ENCODE results near the gene ARFIP1.
A peak's percentile ranks its signal among the peaks of the same experiment; 100 is the strongest.
"Not testable (repeated sequence)": the region's sequence is repeated elsewhere in the genome, so short reads cannot be mapped to it uniquely, and the experiment has no call there.

ARFIP1 gene

DNA sequence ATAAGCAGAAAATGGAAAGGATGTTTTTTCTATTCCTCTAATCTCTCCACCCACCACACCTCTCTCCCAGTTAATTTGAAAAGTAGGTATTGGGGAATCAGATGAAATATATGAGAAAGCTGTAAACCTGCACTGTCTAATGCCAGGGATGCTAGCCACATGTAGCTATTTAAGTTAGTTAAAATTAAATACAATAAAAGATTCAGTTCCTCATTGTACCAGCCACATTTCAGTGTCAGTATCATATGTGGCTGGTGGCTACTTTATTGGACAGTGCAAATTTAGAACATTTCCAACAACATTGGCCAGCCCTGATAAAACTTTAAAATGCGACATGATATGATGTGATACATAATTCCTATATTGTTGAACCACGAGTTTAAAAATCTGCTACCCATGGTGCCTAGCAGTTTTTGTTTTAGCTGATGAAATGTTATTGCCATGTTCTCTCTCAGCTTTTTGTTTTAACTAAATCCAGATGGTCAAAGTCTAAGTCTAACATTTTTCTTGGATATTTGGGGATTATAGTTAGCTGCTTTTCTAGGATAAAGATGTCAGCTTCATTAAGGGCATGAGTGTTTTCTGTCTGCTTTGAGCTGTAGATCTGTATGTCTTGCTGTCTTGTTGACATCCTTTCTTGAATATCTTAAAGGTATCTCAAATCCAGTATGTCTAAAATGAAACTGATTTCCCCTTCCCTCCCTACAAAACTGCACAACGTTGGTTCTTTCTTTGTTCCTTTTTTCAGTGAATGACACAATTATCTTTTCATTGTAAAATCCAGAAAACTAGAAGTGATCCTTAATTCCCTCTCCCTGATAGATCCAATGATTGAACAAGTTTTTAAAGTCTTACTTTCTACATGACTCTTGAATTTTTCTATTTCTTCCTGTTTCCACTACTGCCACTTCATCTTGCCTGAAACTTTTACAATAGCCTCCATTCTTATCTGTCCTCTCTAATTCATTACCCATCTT lies 6.2 kb downstream of the ARFIP1 start:
- FAIRE-seq = no peak
- DNase-seq (ENCODE audit: low spot score) = no peak

DNA sequence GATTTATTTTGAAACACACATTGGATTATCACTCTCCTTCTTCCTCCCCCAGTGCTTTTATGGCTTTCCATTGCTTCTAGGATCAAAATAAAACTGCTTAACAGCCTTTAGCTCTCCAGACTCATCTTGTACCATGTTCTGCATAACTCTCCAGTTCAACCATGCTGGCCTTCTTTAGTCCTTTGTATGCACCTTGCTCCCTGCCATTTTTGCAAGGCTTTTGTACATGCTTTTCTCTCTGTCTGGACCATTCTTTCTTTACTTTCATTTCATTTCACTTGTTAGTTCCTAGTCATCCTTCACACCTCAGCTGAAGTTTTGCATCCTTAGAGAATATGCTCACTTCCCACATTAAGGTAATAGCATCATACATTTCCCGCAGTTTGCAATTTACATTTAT lies 6.9 kb downstream of the ARFIP1 start:
- DNase-seq (ENCODE audit: low spot score) (no peak), FAIRE-seq (no peak)

DNA sequence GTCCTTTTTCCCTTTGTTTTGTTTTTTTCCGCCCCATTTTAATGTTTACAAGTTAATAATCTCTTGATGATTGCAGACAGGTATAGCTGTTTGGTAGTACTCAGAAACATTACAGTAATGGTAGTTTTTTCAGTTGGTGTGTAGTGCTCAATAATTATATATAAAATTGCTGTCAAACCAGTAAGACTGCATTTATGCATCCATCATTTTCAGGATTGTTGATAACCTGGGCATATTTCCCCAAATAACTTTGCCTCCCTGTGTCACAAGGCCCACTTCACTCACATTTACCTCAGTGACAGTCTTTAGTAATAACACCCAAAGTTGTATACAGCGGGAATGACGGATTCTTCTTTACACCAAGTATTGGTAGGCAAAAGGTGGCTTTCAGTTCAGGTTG lies 16.1 kb downstream of the ARFIP1 start:
- FAIRE-seq (no peak), DNase-seq (ENCODE audit: low spot score) (no peak)

DNA sequence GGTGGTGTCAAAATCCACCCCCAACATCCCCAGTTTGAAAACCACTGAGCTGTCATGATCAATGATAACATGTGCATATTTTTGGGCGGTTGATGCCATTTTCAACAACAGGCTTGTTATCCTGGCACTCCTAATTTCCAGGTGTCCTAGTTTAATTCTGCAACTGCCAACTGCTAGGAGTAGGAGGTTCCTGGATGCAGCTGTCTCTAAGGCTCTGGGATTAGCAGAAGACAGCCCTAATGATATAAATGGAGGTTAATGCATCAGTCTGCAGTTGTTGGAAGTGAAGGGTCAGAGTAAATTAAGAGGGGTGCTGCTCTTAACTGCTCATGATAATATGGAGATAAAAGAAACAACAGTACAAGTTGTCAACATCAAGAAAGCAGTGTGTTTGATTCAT lies 23.8 kb downstream of the ARFIP1 start:
- FAIRE-seq (no peak), DNase-seq (ENCODE audit: low spot score) (no peak)

DNA sequence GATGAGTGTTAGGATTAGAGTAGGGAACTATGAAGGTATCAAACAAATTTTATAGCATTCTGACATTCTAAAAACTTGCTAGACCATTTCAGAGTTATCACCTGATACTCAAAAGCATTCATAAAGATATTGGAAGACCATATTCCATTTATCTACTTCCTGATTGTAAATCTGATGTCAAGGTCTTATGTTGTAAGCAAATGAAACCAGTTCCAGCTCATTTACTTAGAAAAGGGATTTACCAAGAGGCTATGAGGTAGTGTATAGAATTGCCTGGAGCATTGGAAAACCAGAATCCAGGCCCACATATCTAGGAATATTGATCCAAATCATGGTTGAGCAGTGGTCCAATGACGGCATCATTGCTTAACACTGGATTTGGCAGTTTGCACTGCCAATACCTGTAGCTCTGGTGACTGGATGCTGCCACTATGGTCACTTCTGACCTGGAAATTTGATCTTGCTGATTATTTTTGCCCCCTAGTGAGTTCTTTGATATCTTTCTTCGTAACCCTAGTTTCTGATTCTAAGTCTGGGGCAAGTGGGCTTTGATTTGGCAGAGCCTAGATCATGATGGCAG lies 25.4 kb downstream of the ARFIP1 start:
- FAIRE-seq (no peak), DNase-seq (ENCODE audit: low spot score) (no peak)

DNA sequence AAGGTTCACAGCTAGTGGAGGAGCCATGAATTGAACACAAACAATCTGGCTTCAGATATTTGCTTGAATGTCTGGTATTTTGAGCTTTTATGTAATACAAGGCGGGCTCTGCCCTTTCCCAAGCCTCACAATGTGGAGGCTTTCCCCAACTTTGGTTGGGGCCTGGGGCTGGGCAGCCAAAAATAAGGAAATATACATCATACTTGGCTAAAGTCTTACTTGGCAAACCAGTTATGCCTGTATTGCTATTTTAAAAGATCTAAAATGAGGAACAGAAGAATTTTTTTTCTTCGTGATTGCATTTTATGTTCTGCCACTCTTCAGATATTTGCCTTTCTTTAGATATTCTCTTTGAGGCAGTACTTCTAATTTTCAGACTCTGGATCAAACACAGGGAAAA lies 26.1 kb downstream of the ARFIP1 start:
- FAIRE-seq (no peak), DNase-seq (ENCODE audit: low spot score) (no peak)

DNA sequence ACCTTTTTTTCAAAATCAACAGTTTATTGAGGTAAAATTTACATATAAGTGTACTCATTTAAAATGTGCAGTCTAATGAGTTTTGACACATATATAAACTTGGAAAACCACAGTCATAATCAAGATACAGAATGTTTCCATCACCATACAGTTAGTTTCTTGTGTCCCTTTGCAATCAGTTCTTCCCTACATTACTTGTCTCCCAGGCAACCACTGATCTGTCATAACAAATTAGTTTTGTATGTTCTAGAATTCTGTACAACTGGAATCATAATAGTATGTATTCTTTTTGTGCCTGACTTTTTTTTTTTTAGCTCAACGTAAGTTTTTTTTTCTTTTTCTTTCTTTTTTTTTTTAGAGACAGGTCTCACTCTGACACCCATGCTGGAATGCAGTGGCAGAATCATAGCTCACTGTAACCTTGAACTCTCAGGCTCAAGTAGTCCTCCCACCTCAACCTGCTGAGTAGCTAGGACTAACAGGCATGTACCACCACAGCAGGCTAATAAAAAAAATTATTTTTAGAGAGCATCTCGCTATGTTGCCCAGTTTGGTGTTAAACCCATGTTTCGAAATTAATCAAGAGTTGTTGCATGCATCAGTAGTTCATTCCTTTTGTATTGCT lies 26.9 kb downstream of the ARFIP1 start:
- DNase-seq (ENCODE audit: low spot score) (no peak), FAIRE-seq (no peak)

DNA sequence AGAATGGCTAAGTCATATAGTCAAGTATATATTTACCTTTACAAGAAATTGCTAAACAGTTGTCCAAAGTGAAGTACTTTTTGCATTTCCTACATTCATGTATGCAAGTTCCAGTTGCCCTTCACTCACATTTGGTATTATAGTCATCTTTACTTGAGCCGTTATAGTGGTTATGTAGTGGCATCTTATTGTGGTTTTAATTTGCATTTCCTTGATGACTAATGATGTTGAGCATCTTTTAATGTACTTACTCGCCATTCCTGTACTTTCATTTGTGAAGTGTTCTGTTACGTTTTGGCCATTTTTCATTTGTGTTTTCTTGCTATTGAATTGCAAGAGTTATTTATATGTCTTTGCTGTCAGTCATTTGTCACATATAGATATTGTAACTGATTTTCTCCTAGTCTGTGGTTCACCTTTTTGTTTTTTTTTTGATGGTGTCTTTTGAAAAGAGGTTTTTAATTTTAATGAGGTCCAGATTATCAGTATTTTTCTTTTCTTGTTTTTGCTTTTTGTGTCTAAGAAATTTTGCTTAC lies 27.6 kb downstream of the ARFIP1 start:
- FAIRE-seq (no peak), DNase-seq (ENCODE audit: low spot score) (peak; percentile 5)

DNA sequence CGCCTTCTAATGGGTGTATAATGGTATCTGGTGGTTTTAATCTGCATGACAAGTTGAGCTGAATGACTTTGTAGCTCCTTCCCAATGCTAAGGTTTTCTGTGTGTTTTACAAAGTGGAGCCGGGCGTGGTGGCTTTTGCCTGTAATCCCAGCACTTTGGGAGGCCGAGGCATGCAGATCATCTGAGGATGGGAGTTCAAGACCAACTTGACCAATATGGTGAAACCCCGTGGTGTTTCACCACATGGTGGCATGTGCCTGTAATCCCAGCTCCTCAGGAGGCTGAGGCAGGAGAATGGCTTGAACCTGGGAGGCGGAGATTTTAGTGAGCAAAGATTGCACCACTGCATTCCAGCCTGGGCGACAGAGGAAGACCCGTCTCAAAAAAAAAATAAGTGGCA lies 28.9 kb downstream of the ARFIP1 start:
- DNase-seq (ENCODE audit: low spot score) (no peak), FAIRE-seq (no peak)

DNA sequence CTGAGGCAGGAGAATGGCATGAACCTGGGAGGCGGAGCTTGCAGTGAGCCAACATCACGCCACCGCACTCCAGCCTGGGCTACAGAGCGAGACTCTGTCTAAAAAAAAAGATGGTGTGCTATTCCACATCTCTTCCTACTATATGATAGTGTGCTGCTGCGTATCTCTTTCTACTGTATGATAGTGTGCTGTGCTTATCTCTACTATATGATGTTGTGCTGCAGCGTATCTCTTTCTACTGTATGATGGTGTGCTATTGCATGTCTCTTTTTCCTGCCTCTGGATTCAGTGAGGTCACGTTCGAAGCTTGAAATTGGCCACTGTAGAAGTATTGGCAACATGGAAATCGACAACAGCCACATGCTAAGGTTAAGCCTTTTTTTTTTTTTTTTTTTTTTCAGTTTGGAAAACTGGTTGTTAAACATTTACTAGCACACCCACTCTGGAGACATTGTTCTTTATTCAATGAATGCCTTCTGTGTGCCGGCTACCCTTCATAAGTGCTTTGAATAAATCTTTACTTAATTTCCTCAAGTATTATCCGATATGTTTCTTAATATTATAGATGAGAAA lies 31.0 kb downstream of the ARFIP1 start:
- FAIRE-seq = no peak
- DNase-seq (ENCODE audit: low spot score) = no peak

DNA sequence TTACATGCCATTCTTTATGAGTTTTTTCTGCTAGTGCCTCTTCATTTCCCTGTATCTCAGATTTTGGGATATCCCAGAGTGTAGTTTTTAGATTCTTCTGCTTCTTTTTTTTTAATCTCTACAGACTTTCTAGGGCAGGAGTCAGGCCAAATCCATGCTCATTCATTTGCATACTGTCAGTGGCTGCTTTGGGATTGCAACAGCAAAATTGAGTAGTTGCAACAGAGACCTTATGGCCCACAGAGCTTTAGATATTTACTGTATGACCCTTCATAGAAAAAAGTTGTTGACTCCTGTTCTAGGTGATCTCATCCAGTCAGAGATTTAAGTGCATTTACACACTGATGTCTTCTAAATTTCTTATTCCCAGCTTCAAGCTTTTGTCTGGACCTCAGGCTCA lies 35.3 kb downstream of the ARFIP1 start:
- FAIRE-seq = no peak
- no peak for DNase-seq (ENCODE audit: low spot score)

DNA sequence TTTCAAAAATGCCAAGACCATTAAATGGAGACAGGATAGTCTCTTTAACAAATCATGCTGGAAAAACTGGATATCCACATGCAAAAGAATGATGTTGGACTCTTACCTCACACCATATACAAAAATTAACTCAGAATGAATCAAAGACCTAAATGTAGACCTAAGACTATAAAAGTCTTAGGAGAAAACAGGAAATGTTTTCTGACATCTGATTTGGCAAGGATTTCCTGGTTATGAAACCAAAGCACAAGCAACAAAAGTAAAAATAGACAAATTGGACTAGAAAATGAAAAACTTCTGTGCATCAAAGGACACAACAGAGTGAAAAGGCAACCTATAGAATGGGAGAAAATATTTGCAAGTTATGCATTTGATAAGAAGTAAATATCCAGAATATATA lies 37.6 kb downstream of the ARFIP1 start:
- FAIRE-seq (no peak), DNase-seq (ENCODE audit: low spot score) (no peak)

DNA sequence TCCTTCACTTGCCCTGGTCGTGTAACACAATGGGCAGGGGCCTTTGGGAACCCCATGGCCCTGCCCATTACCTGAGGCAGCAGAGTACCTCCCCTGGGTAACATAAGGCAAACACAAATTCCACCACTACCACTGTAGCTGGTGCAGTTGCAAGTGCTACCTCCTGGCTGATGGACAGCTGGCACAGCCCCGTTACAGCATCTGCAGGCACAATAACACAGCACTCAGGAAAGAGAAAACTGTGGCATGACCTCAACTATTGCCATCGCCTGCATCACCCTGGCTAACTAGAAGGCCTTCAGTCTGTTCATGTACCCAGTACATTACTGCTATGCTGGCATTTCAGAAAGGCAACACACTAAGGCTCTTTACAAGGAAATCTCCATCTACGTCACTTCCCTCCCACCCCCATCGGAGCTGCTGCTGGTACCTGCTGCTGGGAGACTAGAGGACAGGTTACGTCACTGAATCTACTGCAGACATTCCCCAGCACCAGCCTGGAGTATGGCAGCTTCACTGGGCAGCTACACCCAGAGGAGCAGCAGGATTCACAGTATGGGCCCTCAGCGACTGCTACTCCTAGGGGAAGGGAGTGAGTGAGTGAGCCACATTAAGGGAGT lies 39.4 kb downstream of the ARFIP1 start:
- DNase-seq (ENCODE audit: low spot score) = no peak
- no peak for FAIRE-seq

DNA sequence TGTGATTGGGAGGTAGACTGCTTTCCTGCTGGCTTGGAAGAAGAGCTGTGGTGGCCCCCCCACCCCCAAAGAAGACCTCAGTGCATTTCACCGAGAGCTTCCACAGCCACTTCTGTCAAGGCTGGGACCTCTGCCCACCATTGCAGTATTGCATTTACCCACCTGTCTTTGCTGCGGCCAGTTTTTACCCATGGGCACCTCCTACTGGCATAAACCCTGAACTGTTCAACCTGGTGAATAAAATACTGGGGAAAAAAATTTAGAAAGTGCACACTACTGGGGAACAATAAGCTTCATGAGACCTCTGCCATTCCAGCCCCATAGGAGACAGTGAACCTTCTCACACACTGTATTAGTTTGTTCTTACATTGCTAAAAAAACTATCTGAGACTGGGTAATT lies 40.3 kb downstream of the ARFIP1 start:
- no peak for FAIRE-seq

DNA sequence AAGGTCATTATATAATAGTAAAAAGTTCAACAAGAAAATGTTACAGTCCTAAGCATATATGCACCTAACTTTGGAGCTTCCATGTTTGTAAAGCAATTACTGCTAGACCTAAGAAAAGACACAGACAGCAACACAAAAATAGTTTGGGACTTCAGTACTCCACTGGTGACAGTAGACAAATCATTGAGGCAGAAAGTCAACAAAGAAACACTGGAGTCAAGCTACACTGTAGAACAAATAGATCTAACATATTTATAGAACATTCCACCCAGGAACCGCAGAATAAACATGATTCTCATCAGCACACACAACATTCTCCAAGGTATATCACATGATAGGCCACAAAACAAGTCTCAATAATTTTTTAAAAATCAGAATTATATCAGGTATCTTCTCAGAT lies 42.6 kb downstream of the ARFIP1 start:
- DNase-seq (ENCODE audit: low spot score) (no peak), FAIRE-seq (no peak)

More for the DNA sequence above, 40.3 kb downstream of the ARFIP1 start:
- no peak for DNase-seq (ENCODE audit: low spot score)

DNA sequence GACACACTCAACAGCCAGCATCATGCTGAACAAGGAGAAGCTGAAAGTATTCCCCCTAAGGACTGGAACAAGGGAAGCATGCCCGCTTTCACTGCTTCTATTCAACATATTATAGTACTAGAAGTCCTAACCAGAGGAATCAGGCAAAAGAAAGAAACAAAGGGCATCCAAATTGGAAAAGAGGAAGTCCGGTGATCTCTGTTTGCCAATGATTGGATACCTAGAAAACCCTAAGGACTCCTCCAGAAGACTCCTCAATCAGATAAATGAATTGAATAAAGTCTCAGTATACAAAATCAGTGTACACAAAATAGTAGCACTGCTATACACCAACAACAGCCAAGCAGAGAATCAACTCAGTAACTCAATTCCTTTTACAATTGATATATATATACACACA lies 44.8 kb downstream of the ARFIP1 start:
- FAIRE-seq (no peak), DNase-seq (ENCODE audit: low spot score) (no peak)

DNA sequence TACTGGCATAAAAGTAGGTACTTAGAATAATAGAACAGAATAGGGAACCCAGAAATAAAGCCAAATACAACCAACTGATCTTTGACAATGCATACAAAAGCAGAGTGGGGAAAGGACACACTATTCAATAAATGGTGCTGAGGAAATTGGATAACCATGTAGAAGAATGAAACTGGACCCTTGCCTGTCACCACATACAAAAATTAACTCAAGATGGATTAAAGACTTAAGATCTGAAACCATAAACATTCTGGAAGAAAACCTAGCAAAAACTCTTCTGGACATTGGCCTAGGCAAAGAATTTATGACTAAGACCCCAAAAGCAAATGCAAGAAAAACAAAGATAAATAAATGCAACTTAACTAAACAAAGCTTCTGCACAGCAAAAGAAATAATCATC lies 45.6 kb downstream of the ARFIP1 start:
- FAIRE-seq = no peak
- DNase-seq (ENCODE audit: low spot score) = no peak

DNA sequence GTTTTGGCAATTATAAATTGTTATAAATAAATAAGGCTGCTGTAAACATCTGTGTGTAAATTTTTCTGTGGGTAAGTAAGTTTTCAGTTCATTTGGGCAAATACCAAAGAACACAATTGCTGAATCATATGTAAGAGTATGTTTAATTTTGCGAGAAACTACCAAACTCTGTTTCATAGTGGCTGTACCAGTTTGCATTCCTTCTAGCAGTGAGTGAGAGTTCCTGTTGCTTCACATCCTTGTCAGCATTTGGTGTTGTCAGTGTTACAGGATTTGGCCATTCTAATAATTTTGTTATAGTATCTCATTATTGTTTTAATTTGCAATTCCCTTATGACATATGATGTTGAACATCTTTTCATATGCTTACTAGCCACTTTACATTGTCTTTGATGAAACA lies 48.4 kb downstream of the ARFIP1 start:
- FAIRE-seq = no peak
- DNase-seq (ENCODE audit: low spot score) = no peak

DNA sequence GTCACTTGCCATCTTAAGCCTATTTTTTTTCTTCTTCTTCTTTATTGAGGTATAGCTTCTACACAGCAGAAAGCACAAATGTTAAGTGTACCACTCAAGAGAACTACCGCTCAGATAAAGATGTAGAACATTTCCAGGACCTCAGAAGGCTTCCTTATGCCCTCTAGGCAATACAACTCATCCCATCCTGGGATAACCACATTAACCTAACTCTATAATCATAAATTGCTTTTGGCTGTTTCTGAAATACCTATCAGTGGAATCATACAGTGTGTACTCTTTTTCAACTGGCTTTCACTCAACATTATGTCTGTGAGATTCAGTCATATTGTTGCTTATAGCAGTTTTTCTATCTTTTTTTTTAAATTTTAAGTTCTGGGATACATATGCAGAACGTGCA lies 51.7 kb downstream of the ARFIP1 start:
- no peak for FAIRE-seq
- no peak for DNase-seq (ENCODE audit: low spot score)

DNA sequence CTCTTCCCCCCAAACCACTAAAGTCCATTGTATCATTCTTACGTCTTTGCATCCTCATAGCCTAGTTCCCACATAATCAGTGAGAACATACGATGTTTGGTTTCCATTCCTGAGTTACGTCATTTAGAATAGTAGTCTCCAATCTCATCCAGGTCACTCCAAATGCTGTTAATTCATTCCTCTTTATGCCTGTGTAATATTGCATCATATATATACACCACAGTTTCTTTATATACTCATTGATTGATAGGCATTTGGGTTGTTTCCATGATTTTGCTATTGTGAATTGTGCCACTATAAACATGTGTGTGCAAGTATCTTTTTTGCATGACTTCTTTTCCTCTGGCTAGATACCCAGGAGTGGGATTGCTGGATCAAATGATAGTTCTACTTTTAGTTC lies 57.2 kb downstream of the ARFIP1 start:
- FAIRE-seq (no peak), DNase-seq (ENCODE audit: low spot score) (no peak)

DNA sequence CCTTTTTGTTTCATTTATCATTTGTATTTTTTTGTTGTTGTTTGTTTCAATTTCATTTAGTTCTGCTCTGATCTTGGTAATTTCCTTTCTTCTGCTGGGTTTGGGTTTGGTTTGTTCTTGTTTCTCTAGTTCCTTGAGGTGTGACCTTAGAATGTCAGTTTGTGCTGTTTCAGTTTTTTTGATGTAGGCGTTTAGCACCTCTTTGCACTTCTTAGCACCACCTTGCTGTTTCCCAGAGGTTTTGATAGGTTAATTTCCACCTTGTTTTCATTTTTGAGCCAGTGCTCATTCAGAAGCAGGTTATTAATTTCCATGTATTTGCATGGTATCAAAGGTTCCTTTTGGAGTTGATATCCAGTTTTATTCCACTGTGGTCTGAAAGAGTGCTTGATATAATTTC lies 60.0 kb downstream of the ARFIP1 start:
- not testable (repeated sequence) for FAIRE-seq; DNase-seq (ENCODE audit: low spot score)
